ENCODE results near the gene IL24.
"Not testable (repeated sequence)": the region's sequence is repeated elsewhere in the genome, so short reads cannot be mapped to it uniquely, and the experiment has no call there.

The IL24 gene

GRCh38 chr1:206897175-206897574 lies at the start of gene IL24:
IL24 (plus strand) TSS chr1:206897443; CDS start chr1:206897833, 390 bp downstream.
- no CpG with 5 or more reads among the region's 4 CpGs for WGBS (ENCODE audit: insufficient coverage, insufficient read length)
- DNase-seq (ENCODE audit: low read depth, low spot score) = no peak
- no peaks in the 10 kb centered on the region for H3K9me3 ChIP-seq (ENCODE audit: control insufficient read depth, insufficient read depth, low read length)
- H3K36me3 ChIP-seq (ENCODE audit: control insufficient read depth, insufficient read depth, low read length) = no peaks in the 10 kb centered on the region
- H3K4me1 ChIP-seq (ENCODE audit: control insufficient read depth, insufficient read depth, low read length) = no peaks in the 10 kb centered on the region
- H3K27ac ChIP-seq (ENCODE audit: low read length) = no peak within 1 kb of the TSS
- no peaks in the 10 kb centered on the region for H3K27me3 ChIP-seq (ENCODE audit: control insufficient read depth, insufficient read depth, low read length)
- no peak within 1 kb of the TSS for H3K4me3 ChIP-seq (ENCODE audit: low read length)

GRCh38 chr1:206847946-206848345 lies 49.3 kb upstream of the IL24 start:
- Histone ChIP-seq H3K36me3 (ENCODE audit: control insufficient read depth, insufficient read depth, low read length) (no peaks in the 10 kb centered on the region), H3K4me1 (ENCODE audit: control insufficient read depth, insufficient read depth, low read length) (no peaks in the 10 kb centered on the region), H3K4me3 (ENCODE audit: low read length) (no peak overlapping the region), H3K27me3 (ENCODE audit: control insufficient read depth, insufficient read depth, low read length) (no peaks in the 10 kb centered on the region), H3K27ac (ENCODE audit: low read length) (no peak overlapping the region), H3K9me3 (ENCODE audit: control insufficient read depth, insufficient read depth, low read length) (no peaks in the 10 kb centered on the region)
- DNase-seq (ENCODE audit: low read depth, low spot score) = no peak
- no CpG with 5 or more reads among the region's 1 CpG for WGBS (ENCODE audit: insufficient coverage, insufficient read length)

- no peak for DNase-seq (ENCODE audit: low read depth, low spot score)
- no CpG with 5 or more reads among the region's 2 CpGs for WGBS (ENCODE audit: insufficient coverage, insufficient read length)
Observed at GRCh38 chr1:206850401-206850800, 46.8 kb upstream of the IL24 start.

GRCh38 chr1:206851341-206852010 lies 45.8 kb upstream of the IL24 start:
- WGBS (ENCODE audit: insufficient coverage, insufficient read length) = no CpG with 5 or more reads among the region's 5 CpGs
- DNase-seq (ENCODE audit: low read depth, low spot score) = no peak

More at GRCh38 chr1:206850401-206850800, 46.8 kb upstream of the IL24 start:
- no peaks in the 10 kb centered on the region for H3K9me3 ChIP-seq (ENCODE audit: control insufficient read depth, insufficient read depth, low read length)
- H3K27ac ChIP-seq (ENCODE audit: low read length) = no peak overlapping the region
- H3K4me1 ChIP-seq (ENCODE audit: control insufficient read depth, insufficient read depth, low read length) = no peaks in the 10 kb centered on the region
- H3K4me3 ChIP-seq (ENCODE audit: low read length) = no peak overlapping the region
- H3K27me3 ChIP-seq (ENCODE audit: control insufficient read depth, insufficient read depth, low read length) = no peaks in the 10 kb centered on the region
- no peaks in the 10 kb centered on the region for H3K36me3 ChIP-seq (ENCODE audit: control insufficient read depth, insufficient read depth, low read length)

GRCh38 chr1:206852662-206853061 lies 44.6 kb upstream of the IL24 start:
- H3K4me1 ChIP-seq (ENCODE audit: control insufficient read depth, insufficient read depth, low read length); H3K27me3 ChIP-seq (ENCODE audit: control insufficient read depth, insufficient read depth, low read length); H3K36me3 ChIP-seq (ENCODE audit: control insufficient read depth, insufficient read depth, low read length); H3K27ac ChIP-seq (ENCODE audit: low read length); H3K4me3 ChIP-seq (ENCODE audit: low read length); H3K9me3 ChIP-seq (ENCODE audit: control insufficient read depth, insufficient read depth, low read length); DNase-seq (ENCODE audit: low read depth, low spot score): not testable (repeated sequence)
- no CpG with 5 or more reads among the region's 2 CpGs for WGBS (ENCODE audit: insufficient coverage, insufficient read length)

More at GRCh38 chr1:206851341-206852010, 45.8 kb upstream of the IL24 start:
- H3K9me3 ChIP-seq (ENCODE audit: control insufficient read depth, insufficient read depth, low read length) = no peaks in the 10 kb centered on the region
- H3K27me3 ChIP-seq (ENCODE audit: control insufficient read depth, insufficient read depth, low read length) = no peaks in the 10 kb centered on the region
- no peaks in the 10 kb centered on the region for H3K4me1 ChIP-seq (ENCODE audit: control insufficient read depth, insufficient read depth, low read length)
- H3K27ac ChIP-seq (ENCODE audit: low read length) = no peak overlapping the region
- H3K4me3 ChIP-seq (ENCODE audit: low read length) = no peak overlapping the region
- H3K36me3 ChIP-seq (ENCODE audit: control insufficient read depth, insufficient read depth, low read length) = no peaks in the 10 kb centered on the region

GRCh38 chr1:206853696-206854095 lies 43.5 kb upstream of the IL24 start:
- H3K4me1 ChIP-seq (ENCODE audit: control insufficient read depth, insufficient read depth, low read length); H3K9me3 ChIP-seq (ENCODE audit: control insufficient read depth, insufficient read depth, low read length); H3K27ac ChIP-seq (ENCODE audit: low read length); H3K36me3 ChIP-seq (ENCODE audit: control insufficient read depth, insufficient read depth, low read length); DNase-seq (ENCODE audit: low read depth, low spot score); H3K4me3 ChIP-seq (ENCODE audit: low read length); H3K27me3 ChIP-seq (ENCODE audit: control insufficient read depth, insufficient read depth, low read length): not testable (repeated sequence)

GRCh38 chr1:206854401-206855129 lies 42.7 kb upstream of the IL24 start:
- no peak for DNase-seq (ENCODE audit: low read depth, low spot score)
- Histone ChIP-seq H3K4me1 (ENCODE audit: control insufficient read depth, insufficient read depth, low read length) (no peaks in the 10 kb centered on the region), H3K9me3 (ENCODE audit: control insufficient read depth, insufficient read depth, low read length) (no peaks in the 10 kb centered on the region), H3K27me3 (ENCODE audit: control insufficient read depth, insufficient read depth, low read length) (no peaks in the 10 kb centered on the region), H3K27ac (ENCODE audit: low read length) (no peak overlapping the region), H3K4me3 (ENCODE audit: low read length) (no peak overlapping the region), H3K36me3 (ENCODE audit: control insufficient read depth, insufficient read depth, low read length) (no peaks in the 10 kb centered on the region)
- WGBS (ENCODE audit: insufficient coverage, insufficient read length) = no CpG with 5 or more reads among the region's 3 CpGs

- no peaks in the 10 kb centered on the region for H3K27me3 ChIP-seq (ENCODE audit: control insufficient read depth, insufficient read depth, low read length)
Observed at GRCh38 chr1:206855859-206856258, 41.4 kb upstream of the IL24 start.

GRCh38 chr1:206856674-206857464 lies 40.4 kb upstream of the IL24 start:
- Histone ChIP-seq H3K27ac (ENCODE audit: low read length) (no peak overlapping the region), H3K4me1 (ENCODE audit: control insufficient read depth, insufficient read depth, low read length) (no peaks in the 10 kb centered on the region), H3K9me3 (ENCODE audit: control insufficient read depth, insufficient read depth, low read length) (no peaks in the 10 kb centered on the region), H3K27me3 (ENCODE audit: control insufficient read depth, insufficient read depth, low read length) (no peaks in the 10 kb centered on the region), H3K36me3 (ENCODE audit: control insufficient read depth, insufficient read depth, low read length) (no peaks in the 10 kb centered on the region), H3K4me3 (ENCODE audit: low read length) (no peak overlapping the region)
- DNase-seq (ENCODE audit: low read depth, low spot score) = no peak
- WGBS (ENCODE audit: insufficient coverage, insufficient read length) = no CpG with 5 or more reads among the region's 5 CpGs

More at GRCh38 chr1:206855859-206856258, 41.4 kb upstream of the IL24 start:
- no peaks in the 10 kb centered on the region for H3K36me3 ChIP-seq (ENCODE audit: control insufficient read depth, insufficient read depth, low read length)
- no peaks in the 10 kb centered on the region for H3K9me3 ChIP-seq (ENCODE audit: control insufficient read depth, insufficient read depth, low read length)
- no peak overlapping the region for H3K4me3 ChIP-seq (ENCODE audit: low read length)
- no peak for DNase-seq (ENCODE audit: low read depth, low spot score)
- no CpG with 5 or more reads among the region's 2 CpGs for WGBS (ENCODE audit: insufficient coverage, insufficient read length)
- H3K4me1 ChIP-seq (ENCODE audit: control insufficient read depth, insufficient read depth, low read length) = no peaks in the 10 kb centered on the region
- no peak overlapping the region for H3K27ac ChIP-seq (ENCODE audit: low read length)

- no peak overlapping the region for H3K27ac ChIP-seq (ENCODE audit: low read length)
- no CpG with 5 or more reads among the region's 5 CpGs for WGBS (ENCODE audit: insufficient coverage, insufficient read length)
- no peaks in the 10 kb centered on the region for H3K27me3 ChIP-seq (ENCODE audit: control insufficient read depth, insufficient read depth, low read length)
- no peaks in the 10 kb centered on the region for H3K4me1 ChIP-seq (ENCODE audit: control insufficient read depth, insufficient read depth, low read length)
- H3K4me3 ChIP-seq (ENCODE audit: low read length) = no peak overlapping the region
- no peak for DNase-seq (ENCODE audit: low read depth, low spot score)
- no peaks in the 10 kb centered on the region for H3K36me3 ChIP-seq (ENCODE audit: control insufficient read depth, insufficient read depth, low read length)
- no peaks in the 10 kb centered on the region for H3K9me3 ChIP-seq (ENCODE audit: control insufficient read depth, insufficient read depth, low read length)
Observed at GRCh38 chr1:206859082-206859521, 38.1 kb upstream of the IL24 start.

Data from iPS DF 6.9 (cell line).